Measurements from ENCODE around the gene NDUFAF8. TPM values are rescaled to one million over a fixed set of nuclear protein-coding genes. Genes with fewer than 3 reads are reported as not detected.
"Not testable (repeated sequence)": the region's sequence is repeated elsewhere in the genome, so short reads cannot be mapped to it uniquely, and the experiment has no call there.

NDUFAF8 gene
- total and polyA plus RNA-seq, 3 donors from 2014 or later: 61.1 to 63.4 (median 62.5) TPM

GRCh38 chr17:81221842-81222619 is 17.1 kb upstream of the NDUFAF8 start:
- TF ChIP-seq POLR2A (IDR thresholded peaks at IDR 0.05) (no peak), CTCF (IDR thresholded peaks at IDR 0.05) (no peak)
- DNase-seq: no peak
- Histone ChIP-seq H3K27ac (no peak overlapping the region), H3K9me3 (no peaks in the 10 kb centered on the region), H3K27me3 (no peaks in the 10 kb centered on the region), H3K36me3 (ENCODE audit: low read depth, missing control alignments) (no peaks in the 10 kb centered on the region), H3K4me1 (peaks cover 18% of the 10 kb centered on the region), H3K4me3 (peak overlapping the region; percentile 76 to 80)
- intact Hi-C loops (cut with DNase I; ENCODE audit: low total_unique reads): no loop called here
- 6 to 7% methylated on average over 6 to 22 of the region's 24 CpGs for WGBS, 2 donors

GRCh38 chr17:81222620-81222905 is 16.6 kb upstream of the NDUFAF8 start:
- Histone ChIP-seq H3K27me3 (no peaks in the 10 kb centered on the region), H3K27ac (no peak overlapping the region), H3K9me3 (no peaks in the 10 kb centered on the region), H3K4me3 (peak overlapping the region; percentile 76 to 80), H3K36me3 (ENCODE audit: low read depth, missing control alignments) (no peaks in the 10 kb centered on the region), H3K4me1 (peaks cover 18% of the 10 kb centered on the region)
- no peak for DNase-seq
- WGBS, 2 donors: 0 to 1% methylated on average over 1 to 30 of the region's 30 CpGs
- intact Hi-C loops (cut with DNase I; ENCODE audit: low total_unique reads): no loop called here
- TF ChIP-seq CTCF (IDR thresholded peaks at IDR 0.05) (no peak), POLR2A (IDR thresholded peaks at IDR 0.05) (no peak)

GRCh38 chr17:81222906-81223761 is 16.0 kb upstream of the NDUFAF8 start, which contains the start of gene CEP131:
Gene CEP131, minus strand, starts transcription at chr17:81222965. Its CDS starts 2,909 bp downstream, at chr17:81220056.
- Histone ChIP-seq H3K27ac (peak within 1 kb of the TSS in 1 of 2 donors; percentile 37), H3K27me3 (no peaks in the 10 kb centered on the region), H3K4me3 (peak within 1 kb of the TSS; percentile 76 to 80), H3K4me1 (peaks cover 18% of the 10 kb centered on the region), H3K9me3 (no peaks in the 10 kb centered on the region), H3K36me3 (ENCODE audit: low read depth, missing control alignments) (no peaks in the 10 kb centered on the region)
- peak; percentile 98 for DNase-seq
- WGBS, 2 donors: 0 to 1% methylated on average over 27 to 76 of the region's 79 CpGs
- intact Hi-C loops (cut with DNase I; ENCODE audit: low total_unique reads): no loop called here
- TF ChIP-seq CTCF (IDR thresholded peaks at IDR 0.05): no peak
- TF ChIP-seq POLR2A (IDR thresholded peaks at IDR 0.05): no peak

- TF ChIP-seq POLR2A (IDR thresholded peaks at IDR 0.05) (no peak), CTCF (IDR thresholded peaks at IDR 0.05) (no peak)
- WGBS, 2 donors: 18 to 35% methylated on average over 11 of the region's 11 CpGs
- no peaks in the 10 kb centered on the region for H3K27me3 ChIP-seq
- peak; percentile 38 for DNase-seq
- intact Hi-C loops (cut with DNase I; ENCODE audit: low total_unique reads): no loop called here
- no peaks in the 10 kb centered on the region for H3K9me3 ChIP-seq
- H3K36me3 ChIP-seq (ENCODE audit: low read depth, missing control alignments): no peaks in the 10 kb centered on the region
- H3K4me1 ChIP-seq: peaks cover 21% of the 10 kb centered on the region
- peak overlapping the region; percentile 32 to 80 for H3K4me3 ChIP-seq
- H3K27ac ChIP-seq: peak overlapping the region in 1 of 2 donors; percentile 37
These were observed 15.4 kb upstream of the NDUFAF8 start for GRCh38 chr17:81223762-81224130.

GRCh38 chr17:81227630-81228029 is 11.5 kb upstream of the NDUFAF8 start:
- WGBS, 2 donors: 82 to 86% methylated on average over 2 of the region's 2 CpGs
- peaks cover 15% of the 10 kb centered on the region for H3K4me1 ChIP-seq
- H3K27me3 ChIP-seq; H3K4me3 ChIP-seq; H3K27ac ChIP-seq; H3K36me3 ChIP-seq (ENCODE audit: low read depth, missing control alignments); H3K9me3 ChIP-seq; DNase-seq; intact Hi-C loops (cut with DNase I; ENCODE audit: low total_unique reads): not testable (repeated sequence)
